ENCODE results near the gene PPP1R14C. TPM values are rescaled to one million over a fixed set of nuclear protein-coding genes. Genes with fewer than 3 reads are reported as not detected.
"Not testable (repeated sequence)": the region's sequence is repeated elsewhere in the genome, so short reads cannot be mapped to it uniquely, and the experiment has no call there.

The PPP1R14C gene
- total RNA-seq, 1 experiment from 2014 or later = 4.6 TPM

DNA sequence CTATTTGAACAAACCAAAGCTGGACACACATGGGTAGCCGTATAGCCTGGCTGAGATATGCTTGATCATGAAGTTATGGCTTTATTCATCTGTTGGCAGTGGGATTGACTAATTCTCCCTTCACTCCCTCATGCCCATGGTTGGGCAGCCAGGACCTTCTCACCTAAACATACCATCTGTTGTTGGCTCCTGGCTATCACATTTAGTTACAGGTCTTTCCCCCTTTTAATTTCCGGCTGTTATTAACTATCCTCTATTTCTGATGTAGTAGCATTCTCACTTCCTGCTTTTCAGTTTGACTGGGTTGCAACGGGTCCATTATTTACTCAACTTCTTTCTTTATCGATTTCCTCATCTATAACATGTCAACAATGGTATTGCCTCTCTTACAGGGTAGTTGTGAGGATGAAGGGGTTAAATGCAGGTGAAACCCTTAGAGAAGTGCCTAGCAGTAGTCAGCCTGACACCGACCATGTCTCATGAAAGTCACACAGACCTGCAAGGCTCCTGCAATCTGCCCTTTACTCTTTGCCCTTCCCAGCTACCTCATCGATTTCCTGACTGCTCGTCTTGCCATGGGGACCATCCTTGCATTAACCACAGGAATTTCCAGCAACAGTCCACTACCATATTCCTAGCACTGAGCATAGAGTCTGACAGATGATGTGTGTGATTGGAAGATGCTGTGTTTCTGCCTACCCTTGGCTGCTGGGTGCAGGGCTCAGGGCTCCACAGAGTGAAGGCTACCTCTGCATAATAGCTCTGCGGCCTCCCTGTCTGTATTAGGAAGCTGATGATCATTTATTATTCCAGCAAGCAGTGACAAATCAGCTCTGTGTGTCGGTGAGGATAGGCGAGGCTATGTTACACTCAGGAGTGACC is 42.2 kb downstream of the PPP1R14C start:
- CTCF ChIA-PET = no interaction called here
- POLR2A ChIA-PET (ENCODE audit: low non-redundant PET) = no interaction called here
- no peaks in the 10 kb centered on the region for H3K4me1 ChIP-seq (ENCODE audit: insufficient read depth, low read length, poor library complexity, severe bottlenecking)
- TF ChIP-seq, protein P1, sequence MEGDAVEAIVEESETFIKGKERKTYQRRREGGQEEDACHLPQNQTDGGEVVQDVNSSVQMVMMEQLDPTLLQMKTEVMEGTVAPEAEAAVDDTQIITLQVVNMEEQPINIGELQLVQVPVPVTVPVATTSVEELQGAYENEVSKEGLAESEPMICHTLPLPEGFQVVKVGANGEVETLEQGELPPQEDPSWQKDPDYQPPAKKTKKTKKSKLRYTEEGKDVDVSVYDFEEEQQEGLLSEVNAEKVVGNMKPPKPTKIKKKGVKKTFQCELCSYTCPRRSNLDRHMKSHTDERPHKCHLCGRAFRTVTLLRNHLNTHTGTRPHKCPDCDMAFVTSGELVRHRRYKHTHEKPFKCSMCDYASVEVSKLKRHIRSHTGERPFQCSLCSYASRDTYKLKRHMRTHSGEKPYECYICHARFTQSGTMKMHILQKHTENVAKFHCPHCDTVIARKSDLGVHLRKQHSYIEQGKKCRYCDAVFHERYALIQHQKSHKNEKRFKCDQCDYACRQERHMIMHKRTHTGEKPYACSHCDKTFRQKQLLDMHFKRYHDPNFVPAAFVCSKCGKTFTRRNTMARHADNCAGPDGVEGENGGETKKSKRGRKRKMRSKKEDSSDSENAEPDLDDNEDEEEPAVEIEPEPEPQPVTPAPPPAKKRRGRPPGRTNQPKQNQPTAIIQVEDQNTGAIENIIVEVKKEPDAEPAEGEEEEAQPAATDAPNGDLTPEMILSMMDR (conservative IDR thresholded peaks at IDR 0.05; ENCODE audit: low read depth, low read length) = no peak
- TF ChIP-seq EZH2 (IDR thresholded peaks at IDR 0.05; ENCODE audit: borderline replicate concordance, low read depth, low read length, poor library complexity, severe bottlenecking) = no peak
- intact Hi-C loops (cut with micrococcal nuclease; ENCODE audit: unreplicated experiment) = no loop called here
- no peak overlapping the region for H3K27ac ChIP-seq (ENCODE audit: low read depth, low read length, poor library complexity, severe bottlenecking)
- no peaks in the 10 kb centered on the region for H3K27me3 ChIP-seq (replicated peaks; ENCODE audit: insufficient read depth, low read depth, low read length, poor library complexity)
- DNase-seq (ENCODE audit: low spot score) = no peak
- no TSS peak for BruUV-seq (replicated peaks)
- no peaks in the 10 kb centered on the region for H3K36me3 ChIP-seq (ENCODE audit: insufficient read depth, low read length, poor library complexity, severe bottlenecking)
- no peak overlapping the region for H3K4me3 ChIP-seq (ENCODE audit: low read depth, low read length, poor library complexity, severe bottlenecking)
- H3K9me3 ChIP-seq (ENCODE audit: low read depth, low read length, poor library complexity, severe bottlenecking) = no peaks in the 10 kb centered on the region

DNA sequence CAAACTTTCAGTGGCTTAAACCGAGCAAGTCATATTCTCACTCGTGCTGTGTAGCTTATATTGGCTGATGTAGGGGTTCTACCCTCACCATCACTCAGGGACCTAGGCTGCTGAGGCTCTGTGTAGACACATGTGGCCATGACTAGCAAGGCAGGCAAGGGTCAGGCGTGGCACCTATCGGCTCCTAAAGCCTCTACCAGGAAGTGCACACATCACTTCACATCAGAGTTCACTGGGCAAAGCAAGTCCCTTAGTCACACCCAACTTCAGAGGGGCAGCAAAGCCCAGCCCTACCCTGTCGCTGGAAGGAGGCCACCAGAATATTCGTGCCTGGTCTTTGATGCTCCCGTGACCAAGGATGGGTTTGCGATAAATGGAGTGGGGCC is 42.9 kb downstream of the PPP1R14C start:
- ChIA-PET CTCF (no interaction called here), POLR2A (ENCODE audit: low non-redundant PET) (no interaction called here)
- DNase-seq (ENCODE audit: low spot score) = no peak
- H3K9me3 ChIP-seq (ENCODE audit: low read depth, low read length, poor library complexity, severe bottlenecking) = no peaks in the 10 kb centered on the region
- no peak overlapping the region for H3K4me3 ChIP-seq (ENCODE audit: low read depth, low read length, poor library complexity, severe bottlenecking)
- no TSS peak for BruUV-seq (replicated peaks)
- no peaks in the 10 kb centered on the region for H3K36me3 ChIP-seq (ENCODE audit: insufficient read depth, low read length, poor library complexity, severe bottlenecking)
- no peaks in the 10 kb centered on the region for H3K4me1 ChIP-seq (ENCODE audit: insufficient read depth, low read length, poor library complexity, severe bottlenecking)
- intact Hi-C loops (cut with micrococcal nuclease; ENCODE audit: unreplicated experiment) = no loop called here
- no peak overlapping the region for H3K27ac ChIP-seq (ENCODE audit: low read depth, low read length, poor library complexity, severe bottlenecking)
- no peak for TF ChIP-seq EZH2 (IDR thresholded peaks at IDR 0.05; ENCODE audit: borderline replicate concordance, low read depth, low read length, poor library complexity, severe bottlenecking)
- TF ChIP-seq, protein P1 (conservative IDR thresholded peaks at IDR 0.05; ENCODE audit: low read depth, low read length) = no peak
- no peaks in the 10 kb centered on the region for H3K27me3 ChIP-seq (replicated peaks; ENCODE audit: insufficient read depth, low read depth, low read length, poor library complexity)

DNA sequence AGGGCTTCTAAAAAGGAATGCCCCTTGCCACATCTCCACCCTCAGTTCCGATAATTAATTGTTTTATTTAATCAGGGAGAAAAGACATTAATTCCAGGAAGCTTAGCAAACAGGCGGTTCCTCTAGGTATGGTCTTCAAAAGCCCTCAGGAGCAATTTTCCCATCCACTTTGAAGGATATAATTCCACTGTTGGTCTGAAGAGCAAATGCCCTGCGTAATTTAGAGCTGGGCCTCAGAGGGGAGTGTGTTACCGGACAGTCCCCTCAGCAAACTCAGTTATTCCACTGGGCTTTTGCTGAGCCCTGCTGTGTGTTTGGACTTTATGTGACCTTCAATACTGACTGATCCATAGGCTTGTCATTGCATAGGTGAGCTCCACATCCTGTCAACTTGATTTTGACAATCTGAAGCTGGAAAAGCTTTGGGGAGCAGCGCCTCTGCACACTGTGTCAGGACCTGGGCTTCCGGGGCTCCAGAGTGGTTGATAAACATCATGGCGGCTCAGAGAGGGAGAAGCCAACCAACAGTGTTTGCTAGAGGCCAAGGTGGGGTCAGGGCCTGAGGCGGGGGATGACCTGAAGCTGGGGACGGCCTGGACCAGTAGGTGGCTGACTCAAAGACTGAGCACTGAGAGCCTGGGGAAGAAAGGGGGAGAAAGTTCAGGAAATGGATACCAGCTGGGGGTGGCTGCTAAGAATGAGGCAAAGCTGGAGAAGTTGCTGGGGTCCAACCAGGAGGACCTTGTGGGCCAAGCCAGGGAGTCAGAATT is 43.5 kb downstream of the PPP1R14C start:
- no peak for DNase-seq (ENCODE audit: low spot score)
- Histone ChIP-seq H3K4me3 (ENCODE audit: low read depth, low read length, poor library complexity, severe bottlenecking) (no peak overlapping the region), H3K4me1 (ENCODE audit: insufficient read depth, low read length, poor library complexity, severe bottlenecking) (no peaks in the 10 kb centered on the region), H3K27me3 (replicated peaks; ENCODE audit: insufficient read depth, low read depth, low read length, poor library complexity) (no peaks in the 10 kb centered on the region), H3K36me3 (ENCODE audit: insufficient read depth, low read length, poor library complexity, severe bottlenecking) (no peaks in the 10 kb centered on the region), H3K9me3 (ENCODE audit: low read depth, low read length, poor library complexity, severe bottlenecking) (no peaks in the 10 kb centered on the region), H3K27ac (ENCODE audit: low read depth, low read length, poor library complexity, severe bottlenecking) (no peak overlapping the region)
- no TSS peak for BruUV-seq (replicated peaks)
- ChIA-PET POLR2A (ENCODE audit: low non-redundant PET) (no interaction called here), CTCF (no interaction called here)
- intact Hi-C loops (cut with micrococcal nuclease; ENCODE audit: unreplicated experiment) = no loop called here
- TF ChIP-seq, protein P1 (conservative IDR thresholded peaks at IDR 0.05; ENCODE audit: low read depth, low read length) = no peak
- TF ChIP-seq EZH2 (IDR thresholded peaks at IDR 0.05; ENCODE audit: borderline replicate concordance, low read depth, low read length, poor library complexity, severe bottlenecking) = no peak

DNA sequence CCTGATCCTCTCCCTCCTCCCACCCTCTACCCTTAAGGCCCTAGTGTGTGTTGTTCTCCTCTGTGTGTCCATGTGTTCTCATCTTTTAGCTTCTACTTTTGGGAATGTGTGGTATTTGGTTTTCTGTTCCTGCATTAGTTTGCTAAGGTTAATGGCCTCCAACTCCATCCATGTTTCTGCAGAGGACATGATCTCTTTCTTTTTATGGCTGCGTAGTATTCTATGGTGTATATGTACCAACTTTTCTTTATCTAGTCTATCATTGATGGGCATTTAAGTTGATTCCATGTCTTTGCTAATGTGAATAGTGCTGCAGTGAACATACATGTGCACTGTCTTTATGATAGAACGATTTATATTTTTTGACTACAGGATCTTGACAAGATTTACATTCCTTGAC is 44.6 kb downstream of the PPP1R14C start:
- H3K27me3 ChIP-seq (replicated peaks; ENCODE audit: insufficient read depth, low read depth, low read length, poor library complexity); BruUV-seq (replicated peaks); H3K27ac ChIP-seq (ENCODE audit: low read depth, low read length, poor library complexity, severe bottlenecking); POLR2A ChIA-PET (ENCODE audit: low non-redundant PET); H3K9me3 ChIP-seq (ENCODE audit: low read depth, low read length, poor library complexity, severe bottlenecking); H3K36me3 ChIP-seq (ENCODE audit: insufficient read depth, low read length, poor library complexity, severe bottlenecking); H3K4me3 ChIP-seq (ENCODE audit: low read depth, low read length, poor library complexity, severe bottlenecking); H3K4me1 ChIP-seq (ENCODE audit: insufficient read depth, low read length, poor library complexity, severe bottlenecking); DNase-seq (ENCODE audit: low spot score); intact Hi-C loops (cut with micrococcal nuclease; ENCODE audit: unreplicated experiment); CTCF ChIA-PET: not testable (repeated sequence)

Measured in A673 (cell line).